Measurements from ENCODE around the gene AJUBA.
"Not testable (repeated sequence)": the region's sequence is repeated elsewhere in the genome, so short reads cannot be mapped to it uniquely, and the experiment has no call there.

AJUBA gene

GRCh38 chr14:22982477-22983245 lies at the start of gene AJUBA:
Gene AJUBA, minus strand, starts transcription at chr14:22982551. Its CDS starts 285 bp downstream, at chr14:22982266.
- DNase-seq, result peak; percentile 80

DNA sequence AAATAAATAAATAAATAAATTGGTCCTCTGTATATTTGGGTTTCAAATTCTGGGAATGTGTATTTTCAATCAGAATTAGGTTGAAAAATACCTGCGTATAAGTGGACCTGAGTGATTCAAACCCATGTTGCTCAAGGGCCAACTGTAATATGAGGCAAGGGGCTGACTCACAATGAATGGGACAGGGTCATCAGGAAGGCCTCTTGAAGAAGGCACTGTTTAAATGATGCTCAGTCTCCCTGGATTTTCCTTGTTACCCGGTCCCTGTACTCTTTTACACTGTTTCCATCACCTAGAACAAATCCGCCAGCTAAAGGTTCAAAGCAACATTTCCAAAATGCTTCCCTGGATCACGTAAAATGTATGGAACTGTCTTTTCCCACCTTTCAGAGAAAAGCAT lies 48.6 kb upstream of the AJUBA start:
- no peak for DNase-seq

- DNase-seq, result peak; percentile 43
Measured at GRCh38 chr14:23028799-23029198, 46.4 kb upstream of the AJUBA start.

- DNase-seq, result no peak
Measured at GRCh38 chr14:23025151-23025814, 42.9 kb upstream of the AJUBA start.

DNA sequence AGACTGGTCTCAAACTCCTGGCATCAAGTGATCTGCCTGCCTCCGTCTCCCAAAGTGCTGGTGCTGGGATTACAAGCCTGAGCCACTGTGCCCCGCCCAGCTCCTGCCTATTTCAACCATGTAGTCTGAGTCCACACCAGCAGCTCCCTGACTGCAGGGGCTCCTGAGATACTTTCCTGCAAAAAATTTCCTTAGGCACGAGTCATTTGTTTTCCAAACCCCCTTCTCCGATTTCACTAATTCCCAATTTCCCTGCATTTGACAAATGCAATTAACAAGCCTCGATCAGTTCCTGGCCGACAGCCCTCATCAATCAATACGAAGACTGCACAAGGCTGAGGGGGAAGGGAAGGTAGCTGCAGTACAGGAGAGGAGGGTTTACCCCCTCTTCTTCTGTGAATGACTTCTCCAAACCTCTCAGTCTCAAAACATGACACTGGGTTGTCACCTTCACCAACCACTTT lies 42.3 kb upstream of the AJUBA start:
- no peak for DNase-seq

- no peak for DNase-seq
Measured at GRCh38 chr14:23023795-23024152, 41.4 kb upstream of the AJUBA start.

GRCh38 chr14:23023022-23023794 lies 40.9 kb upstream of the AJUBA start:
- DNase-seq, result no peak

DNA sequence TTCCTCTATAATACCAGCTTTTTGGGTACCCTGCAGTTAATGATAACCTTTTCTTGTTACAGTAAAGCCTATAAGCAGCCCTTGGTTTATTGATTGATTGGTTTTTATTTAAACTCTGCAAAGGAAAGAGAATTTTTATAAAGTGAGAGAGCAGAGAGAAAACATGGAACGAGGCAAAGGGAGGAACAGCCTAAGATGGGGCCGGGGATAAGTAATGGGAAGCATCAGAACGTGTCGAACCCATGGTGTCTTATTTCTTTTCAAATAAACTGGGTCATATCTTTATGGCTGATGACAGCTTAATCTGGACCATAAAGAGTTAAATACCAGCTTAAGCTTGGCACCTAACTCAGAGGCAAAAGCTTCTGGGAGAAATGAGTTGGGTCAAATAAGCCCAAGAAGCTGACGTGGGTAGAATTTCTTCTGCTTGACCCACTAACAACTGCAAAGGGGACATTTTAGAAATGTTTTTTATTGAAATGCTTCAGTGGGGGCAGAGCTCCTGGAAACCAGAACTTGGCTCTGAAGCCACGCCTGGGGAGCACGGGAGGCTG lies 39.6 kb upstream of the AJUBA start:
- DNase-seq, result no peak

DNA sequence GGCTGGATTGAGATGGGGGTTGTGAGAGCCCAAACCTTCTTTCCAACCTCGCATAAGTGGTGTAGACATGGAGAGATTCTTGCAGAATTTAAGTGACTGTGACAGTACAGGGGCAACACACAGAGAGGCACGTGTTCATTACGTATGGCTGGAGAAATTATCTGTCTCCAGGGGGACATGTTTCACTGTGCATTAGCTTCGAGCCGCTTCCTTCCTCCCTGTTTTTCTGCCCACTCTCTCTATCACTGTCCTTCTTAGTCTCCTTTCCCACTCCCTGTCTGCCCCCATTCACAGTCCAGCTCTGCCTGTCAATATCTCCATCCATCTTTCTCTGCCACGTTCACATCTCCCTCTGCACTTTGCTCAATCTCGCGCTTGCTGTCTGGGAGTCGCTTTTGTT lies 39.1 kb upstream of the AJUBA start:
- DNase-seq, result no peak

GRCh38 chr14:23020143-23021128 lies 38.1 kb upstream of the AJUBA start:
- DNase-seq, result no peak

DNA sequence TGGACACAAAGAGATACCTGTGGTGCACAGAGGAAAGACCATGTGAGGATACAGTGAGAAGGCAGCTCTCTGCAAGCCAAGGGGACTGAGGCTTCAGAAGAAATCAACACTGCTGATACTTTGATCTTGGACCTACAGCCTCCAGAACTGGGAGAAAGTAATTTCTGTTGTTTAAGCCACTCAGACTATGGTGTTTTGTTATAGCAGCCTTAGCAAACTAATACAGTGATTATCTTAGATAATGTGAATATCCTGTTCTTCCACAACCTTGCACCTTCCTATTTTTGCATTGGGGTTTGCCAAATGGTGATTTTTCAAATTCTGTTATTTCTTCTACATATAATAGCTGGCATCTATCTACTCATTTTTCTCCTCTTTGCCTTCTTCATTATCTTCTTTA lies 35.8 kb upstream of the AJUBA start:
- DNase-seq, result no peak

DNA sequence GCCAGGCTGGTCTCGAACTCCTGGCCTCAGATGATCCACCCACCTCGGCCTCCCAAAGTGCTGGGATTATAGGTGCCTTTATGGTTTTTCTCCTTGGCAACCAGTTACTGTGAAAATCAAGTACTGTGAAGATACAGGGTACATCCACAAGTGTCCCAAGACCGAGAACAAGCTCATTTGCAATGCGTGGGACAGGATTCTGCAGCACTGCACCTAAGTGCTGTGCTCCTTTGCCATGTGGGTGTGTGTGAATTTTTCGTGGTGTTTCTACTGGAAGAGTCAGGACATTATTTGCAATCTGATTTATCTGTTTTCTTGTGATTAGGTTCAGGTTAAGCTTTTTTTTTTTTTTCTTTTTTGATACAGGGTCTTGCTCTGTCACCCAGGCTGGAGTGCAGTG lies 34.7 kb upstream of the AJUBA start:
- DNase-seq, result no peak

- DNase-seq, result no peak
Measured at GRCh38 chr14:23015618-23016017, 33.3 kb upstream of the AJUBA start.

DNA sequence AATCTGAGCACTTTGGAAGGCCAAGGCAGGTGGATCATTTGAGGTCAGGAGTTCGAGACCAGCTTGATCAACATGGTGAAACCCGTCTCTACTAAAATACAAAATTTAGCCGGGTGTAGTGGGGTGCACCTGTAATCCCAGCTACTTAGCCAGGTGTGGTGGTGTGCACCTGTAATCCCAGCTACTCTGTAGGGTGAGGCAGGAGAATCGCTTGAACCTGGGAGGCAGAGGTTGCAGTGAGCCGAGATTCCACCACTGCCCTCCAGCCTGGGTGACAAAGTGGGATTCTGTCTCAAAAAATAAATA lies 31.4 kb upstream of the AJUBA start:
- DNase-seq, result not testable (repeated sequence)

DNA sequence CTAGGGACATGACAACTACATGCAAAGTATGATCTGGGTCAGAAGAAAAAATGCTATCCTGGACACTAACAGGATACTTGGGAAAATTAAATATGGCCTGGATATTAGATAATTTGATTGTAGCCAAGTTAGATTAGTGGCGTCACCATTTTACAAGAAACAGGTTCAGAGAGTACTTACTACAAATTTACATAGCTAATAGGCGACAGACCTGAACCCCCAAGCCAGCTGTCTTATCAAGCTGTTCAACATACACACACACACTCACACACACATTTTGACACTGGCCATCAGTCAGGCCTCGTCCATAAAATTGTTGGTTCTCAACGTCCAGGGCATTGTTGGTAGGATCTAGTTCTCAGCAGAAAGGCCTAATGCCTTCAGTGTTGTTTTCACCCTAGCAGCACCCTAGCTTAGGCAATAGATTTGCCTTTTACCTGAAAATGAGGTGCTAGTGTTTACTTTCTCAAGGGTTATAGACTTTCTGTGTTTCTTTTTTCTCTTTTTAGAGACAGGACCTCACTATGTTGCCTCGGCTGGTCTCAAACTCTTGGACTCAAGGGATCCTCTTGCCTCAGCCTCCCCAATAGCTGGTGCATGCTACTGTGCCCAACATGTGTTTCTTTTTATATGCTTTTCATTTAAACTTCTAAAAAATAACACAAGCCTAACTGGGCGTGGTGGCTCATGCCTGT lies 30.9 kb upstream of the AJUBA start:
- no peak for DNase-seq

DNA sequence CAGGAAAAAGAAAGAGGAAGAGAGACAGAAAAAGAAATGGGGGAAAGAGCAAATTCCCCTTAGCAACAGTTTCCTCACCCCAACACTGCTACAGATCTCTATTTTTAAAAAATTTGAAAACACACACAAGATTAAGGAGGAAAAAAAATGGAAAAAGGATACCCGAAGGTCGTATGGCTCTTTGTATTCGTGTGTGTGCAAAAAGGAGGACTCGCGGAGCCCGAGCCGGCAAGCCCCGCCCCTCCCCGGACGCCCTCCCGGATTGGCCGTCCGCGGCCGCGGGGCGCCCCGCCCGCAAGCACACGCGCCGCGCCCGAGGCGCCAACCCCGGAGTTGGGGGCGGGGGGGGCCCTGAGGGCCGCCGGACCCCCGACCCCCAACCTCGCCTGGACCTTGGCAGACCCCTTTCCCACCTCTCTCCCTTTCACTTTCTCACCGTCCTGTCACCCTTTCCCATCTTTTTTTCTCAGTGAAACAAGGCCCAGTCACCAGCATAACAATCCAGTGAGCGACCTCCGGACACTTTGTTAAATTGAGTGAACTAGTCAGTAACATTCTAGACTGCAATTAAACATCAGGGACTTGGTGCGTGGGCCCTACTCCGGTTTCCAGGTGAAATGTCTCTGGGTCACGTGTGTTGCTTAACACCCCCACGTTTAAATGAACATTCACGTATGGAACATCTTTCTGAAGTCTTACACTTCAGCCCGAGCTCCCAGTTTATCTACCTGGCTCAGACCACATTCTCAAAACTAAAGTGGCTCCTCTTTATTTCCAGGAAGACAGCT lies 27.8 kb upstream of the AJUBA start, which contains the start of gene C14orf93:
TSS of gene C14orf93 (minus strand) at position 205 of the 788 bp plus-strand sequence. CDS start 11,120 bp downstream, outside the sequence.
- DNase-seq, result peak; percentile 80

GRCh38 chr14:23009483-23009938 lies 27.2 kb upstream of the AJUBA start:
- DNase-seq, result no peak

DNA sequence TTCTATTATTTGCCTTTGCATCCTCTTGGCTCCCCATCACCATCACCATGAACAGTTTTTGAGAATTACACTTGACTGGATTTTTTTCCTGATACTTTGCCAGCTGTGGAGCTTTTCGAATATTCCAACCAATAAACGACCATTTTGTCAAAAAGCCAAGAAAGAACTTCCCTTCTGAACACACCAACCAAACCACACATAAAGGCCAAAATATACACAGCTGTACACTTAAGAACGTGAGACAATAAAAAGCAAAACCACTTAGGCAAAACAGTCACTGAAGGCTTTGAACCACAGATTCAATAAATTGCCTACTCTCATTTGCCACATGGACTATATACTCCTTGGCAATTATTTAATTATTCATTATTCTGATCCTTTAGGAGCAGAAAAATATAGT lies 26.5 kb upstream of the AJUBA start:
- DNase-seq, result no peak

- peak; percentile 99 for DNase-seq
Measured at GRCh38 chr14:23006544-23007419, 24.4 kb upstream of the AJUBA start.

DNA sequence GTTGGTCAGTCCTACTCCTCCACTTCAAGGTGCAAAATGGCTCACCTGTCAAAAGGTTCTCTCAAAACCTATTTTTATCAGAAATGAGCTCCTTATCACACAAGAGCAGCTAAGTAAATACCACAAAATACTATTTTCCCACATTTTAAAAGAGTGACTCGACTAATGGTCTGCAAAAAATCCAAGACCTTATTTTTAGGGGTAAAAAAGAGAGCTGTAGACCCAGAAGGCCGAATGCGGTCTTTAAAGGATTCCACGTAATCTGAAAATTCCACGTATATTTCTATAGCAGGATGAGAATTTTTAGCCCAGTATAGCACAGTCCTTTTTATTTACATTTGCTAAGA lies 23.8 kb upstream of the AJUBA start:
- DNase-seq, result no peak

Data from CD4-positive, alpha-beta T cell treated with Interleukin-21 for 1 hour (primary cell).